Femur (tissue), 1 donor: ENCODE data around the gene EPHA8.

Experiments
- DNase-seq: peaks from one replicate; pipeline ENCODE4 v3.0.0-alpha.2; 2017

EPHA8 gene

DNA sequence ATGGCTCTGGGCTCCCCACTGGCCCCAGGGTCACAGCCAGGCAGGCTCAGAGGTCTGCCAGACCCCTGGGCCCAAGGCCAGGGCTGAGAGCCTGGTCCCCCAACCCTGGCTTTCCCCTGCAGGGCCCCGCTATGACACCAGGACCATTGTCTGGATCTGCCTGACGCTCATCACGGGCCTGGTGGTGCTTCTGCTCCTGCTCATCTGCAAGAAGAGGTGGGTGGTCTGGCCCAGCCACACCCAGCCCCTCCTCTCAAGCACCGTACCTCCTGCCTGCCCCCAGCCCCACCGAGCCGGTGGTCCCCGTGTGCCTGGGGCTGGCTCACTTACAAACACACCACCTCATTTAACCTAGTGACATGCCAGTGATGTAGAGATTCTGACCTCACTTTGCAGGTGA lies 31.8 kb downstream of the EPHA8 start:
- no peak for DNase-seq

DNA sequence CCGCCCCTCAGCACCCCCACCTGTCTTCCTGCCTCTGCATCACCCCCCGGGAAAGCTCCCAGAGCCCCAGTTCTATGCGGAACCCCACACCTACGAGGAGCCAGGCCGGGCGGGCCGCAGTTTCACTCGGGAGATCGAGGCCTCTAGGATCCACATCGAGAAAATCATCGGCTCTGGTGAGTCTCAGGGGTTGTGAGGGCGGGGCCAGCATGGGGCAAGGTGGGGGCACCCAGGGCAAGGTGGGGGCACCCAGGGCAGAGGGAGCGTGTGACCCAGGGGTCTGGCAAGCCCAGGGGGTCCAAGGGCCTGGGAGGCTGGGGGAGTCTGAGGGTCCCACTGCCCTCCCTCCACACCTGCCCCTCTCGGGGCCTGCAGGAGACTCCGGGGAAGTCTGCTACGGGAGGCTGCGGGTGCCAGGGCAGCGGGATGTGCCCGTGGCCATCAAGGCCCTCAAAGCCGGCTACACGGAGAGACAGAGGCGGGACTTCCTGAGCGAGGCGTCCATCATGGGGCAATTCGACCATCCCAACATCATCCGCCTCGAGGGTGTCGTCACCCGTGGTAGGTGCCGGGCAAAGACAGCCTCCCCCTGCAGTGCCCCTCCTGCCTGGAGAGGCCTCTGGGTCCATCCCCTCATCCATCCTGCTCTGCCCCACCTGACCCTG lies 34.1 kb downstream of the EPHA8 start:
- DNase-seq, result no peak

DNA sequence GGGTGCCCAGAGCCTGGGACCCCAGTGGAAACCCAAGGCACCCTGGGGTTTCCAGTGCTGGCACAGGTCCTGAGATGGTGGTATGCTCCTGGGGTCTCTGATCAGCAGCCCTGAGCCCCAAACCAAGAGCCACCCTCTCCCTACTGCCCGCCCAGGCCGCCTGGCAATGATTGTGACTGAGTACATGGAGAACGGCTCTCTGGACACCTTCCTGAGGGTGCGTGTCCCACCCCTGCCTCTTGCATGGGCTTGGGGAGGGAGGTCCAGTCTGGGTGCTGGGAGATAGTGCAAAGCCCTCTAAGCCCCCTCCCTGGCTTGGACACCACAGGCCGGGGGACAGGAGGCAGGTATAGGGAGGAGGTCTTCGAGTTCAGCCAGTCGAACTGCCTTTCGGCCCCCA lies 34.7 kb downstream of the EPHA8 start:
- no peak for DNase-seq

DNA sequence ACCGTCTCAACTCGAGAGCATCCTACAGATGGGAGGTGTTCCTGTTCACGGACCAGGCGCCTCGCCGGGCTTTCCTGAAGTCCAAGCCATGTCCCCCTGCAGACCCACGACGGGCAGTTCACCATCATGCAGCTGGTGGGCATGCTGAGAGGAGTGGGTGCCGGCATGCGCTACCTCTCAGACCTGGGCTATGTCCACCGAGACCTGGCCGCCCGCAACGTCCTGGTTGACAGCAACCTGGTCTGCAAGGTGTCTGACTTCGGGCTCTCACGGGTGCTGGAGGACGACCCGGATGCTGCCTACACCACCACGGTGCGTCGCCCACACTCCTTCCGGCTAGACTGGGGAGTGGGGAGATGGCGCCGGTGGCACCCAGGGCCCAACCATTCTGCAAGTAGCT lies 35.4 kb downstream of the EPHA8 start:
- no peak for DNase-seq

DNA sequence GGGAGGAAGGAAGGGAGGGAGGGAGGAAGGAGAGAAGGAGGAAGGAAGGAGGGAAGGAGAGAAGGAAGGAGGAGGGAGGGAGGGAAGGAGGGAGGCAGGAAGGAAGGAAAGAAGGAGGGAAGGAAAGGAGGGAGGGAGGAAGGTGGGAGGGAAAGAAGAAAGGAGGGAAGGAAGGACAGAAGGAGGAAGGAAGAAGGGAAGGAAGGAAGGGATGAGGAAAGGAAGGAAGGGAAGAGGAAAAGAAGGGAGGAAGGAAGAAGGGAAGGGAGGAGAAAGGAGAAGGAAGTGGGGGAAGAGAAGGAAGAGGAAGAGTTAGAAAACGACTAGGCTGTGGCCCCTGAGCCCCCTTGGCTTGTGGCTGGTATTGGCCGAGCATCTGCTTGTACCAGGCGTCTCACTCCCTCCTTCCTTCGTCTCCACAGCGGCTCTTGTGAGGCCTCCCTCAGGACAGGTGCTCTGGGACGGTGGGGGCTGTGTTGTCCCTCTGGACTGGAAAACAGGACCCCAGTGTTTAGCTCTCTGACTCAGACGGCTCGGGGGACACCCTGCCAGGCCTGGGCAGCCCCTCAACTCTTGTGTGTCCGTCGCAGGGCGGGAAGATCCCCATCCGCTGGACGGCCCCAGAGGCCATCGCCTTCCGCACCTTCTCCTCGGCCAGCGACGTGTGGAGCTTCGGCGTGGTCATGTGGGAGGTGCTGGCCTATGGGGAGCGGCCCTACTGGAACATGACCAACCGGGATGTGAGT lies 37.0 kb downstream of the EPHA8 start:
- no peak for DNase-seq

DNA sequence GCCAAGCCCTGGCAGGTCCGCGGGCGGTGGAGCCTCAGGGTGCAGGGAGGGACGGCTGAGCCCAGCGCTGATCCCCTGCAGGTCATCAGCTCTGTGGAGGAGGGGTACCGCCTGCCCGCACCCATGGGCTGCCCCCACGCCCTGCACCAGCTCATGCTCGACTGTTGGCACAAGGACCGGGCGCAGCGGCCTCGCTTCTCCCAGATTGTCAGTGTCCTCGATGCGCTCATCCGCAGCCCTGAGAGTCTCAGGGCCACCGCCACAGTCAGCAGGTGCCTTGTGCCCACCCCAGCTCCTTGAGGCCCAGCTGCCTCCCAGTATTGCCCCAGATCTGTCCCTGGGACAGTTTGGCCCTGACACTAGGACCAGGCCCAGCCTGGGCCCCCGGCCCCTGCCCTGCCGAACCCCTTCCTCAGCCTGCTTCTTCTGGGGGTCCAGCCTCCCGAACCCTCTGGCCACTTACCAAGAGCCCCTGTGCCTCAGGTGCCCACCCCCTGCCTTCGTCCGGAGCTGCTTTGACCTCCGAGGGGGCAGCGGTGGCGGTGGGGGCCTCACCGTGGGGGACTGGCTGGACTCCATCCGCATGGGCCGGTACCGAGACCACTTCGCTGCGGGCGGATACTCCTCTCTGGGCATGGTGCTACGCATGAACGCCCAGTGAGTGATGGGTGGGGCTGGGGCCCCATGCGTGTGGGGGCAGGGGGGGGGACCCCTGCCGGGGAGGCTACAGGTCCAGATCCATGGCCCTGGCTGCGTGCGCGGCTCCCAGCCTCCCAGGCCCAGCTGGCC lies 37.7 kb downstream of the EPHA8 start:
- no peak for DNase-seq

DNA sequence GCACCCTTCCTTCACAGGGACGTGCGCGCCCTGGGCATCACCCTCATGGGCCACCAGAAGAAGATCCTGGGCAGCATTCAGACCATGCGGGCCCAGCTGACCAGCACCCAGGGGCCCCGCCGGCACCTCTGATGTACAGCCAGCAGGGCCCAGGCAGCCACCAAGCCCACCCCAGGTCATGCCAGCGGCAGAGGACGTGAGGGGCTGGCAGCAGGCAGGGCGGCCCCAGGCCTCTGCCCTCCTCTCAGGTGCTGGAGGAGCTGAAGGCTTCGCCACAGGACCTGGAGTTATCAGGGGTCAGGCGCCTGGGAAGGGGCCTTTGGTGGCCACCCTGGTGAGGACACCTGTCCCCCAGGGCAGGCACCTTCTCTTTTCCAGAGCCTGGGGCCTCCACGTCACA lies 38.3 kb downstream of the EPHA8 start:
- no peak for DNase-seq

DNA sequence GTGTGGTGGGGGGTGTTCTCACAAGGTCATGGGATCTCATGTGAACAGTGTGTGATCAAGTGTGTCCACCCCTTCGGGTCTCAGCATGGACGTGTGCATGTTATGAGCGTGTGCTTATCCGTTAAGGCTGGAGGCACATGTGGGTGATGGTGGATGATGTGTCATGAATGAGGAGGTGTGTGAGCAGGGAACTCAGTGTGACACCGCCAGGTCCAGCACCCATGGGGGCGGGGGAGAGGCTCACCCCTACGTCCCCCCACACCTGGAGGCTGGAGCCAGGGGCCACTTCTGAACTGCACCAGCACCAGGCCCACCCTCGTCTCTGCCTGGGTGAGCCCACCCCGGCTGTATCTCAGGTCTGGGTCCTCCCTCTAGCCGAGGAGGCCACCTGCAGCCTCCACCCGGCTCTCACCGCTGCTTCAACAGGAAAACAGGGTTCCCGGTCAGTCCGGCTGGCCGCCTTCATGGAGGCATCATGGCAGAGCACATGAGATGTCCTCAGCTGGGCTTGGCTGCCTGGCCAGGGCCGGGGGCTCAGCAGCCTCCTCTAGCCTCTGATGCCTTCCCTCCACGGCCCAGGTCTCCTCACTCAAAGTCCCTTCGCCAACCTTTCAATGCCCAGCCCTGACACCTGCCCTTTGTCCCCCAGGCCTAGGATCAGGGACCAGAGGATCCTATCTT lies 38.9 kb downstream of the EPHA8 start:
- DNase-seq, result no peak

DNA sequence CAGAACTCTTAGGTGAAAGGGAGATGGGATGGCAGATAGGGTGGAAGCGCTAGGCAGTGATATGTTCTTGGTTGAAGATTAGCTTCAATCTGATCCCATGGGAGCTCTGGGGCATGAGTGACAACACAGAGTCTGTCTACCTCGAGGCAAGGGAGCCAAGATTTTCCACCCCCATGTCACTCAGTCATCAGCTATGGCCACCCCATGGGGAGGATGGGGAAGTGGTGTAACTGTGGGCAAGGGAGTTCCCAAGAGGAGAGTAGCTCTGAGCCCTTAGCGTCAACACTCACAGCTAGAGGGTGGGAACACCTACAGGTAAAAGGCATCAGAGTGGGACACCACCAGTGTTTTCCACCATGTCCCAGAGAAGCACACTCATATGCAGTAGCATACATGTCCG lies 42.9 kb downstream of the EPHA8 start:
- DNase-seq, result no peak

DNA sequence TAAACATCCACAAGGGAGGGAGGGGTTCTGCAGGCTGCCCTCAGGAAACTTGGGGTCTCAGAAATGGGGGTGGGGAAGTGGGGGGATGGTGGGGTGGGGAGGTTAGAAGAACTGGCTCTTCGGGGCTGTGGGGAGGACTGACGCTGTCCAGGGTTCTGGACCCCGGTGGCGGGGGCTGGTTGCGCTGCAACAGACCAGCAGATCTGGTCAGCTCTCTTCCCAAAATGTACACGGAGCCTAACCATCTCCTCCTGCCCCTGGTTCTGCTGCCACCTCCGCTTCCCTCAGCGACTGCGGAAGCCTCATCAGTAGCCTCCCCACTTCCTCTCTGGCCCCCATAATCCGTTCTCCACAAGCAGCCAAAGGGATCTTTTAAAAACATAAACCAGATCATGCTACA lies 43.9 kb downstream of the EPHA8 start:
- no peak for DNase-seq

DNA sequence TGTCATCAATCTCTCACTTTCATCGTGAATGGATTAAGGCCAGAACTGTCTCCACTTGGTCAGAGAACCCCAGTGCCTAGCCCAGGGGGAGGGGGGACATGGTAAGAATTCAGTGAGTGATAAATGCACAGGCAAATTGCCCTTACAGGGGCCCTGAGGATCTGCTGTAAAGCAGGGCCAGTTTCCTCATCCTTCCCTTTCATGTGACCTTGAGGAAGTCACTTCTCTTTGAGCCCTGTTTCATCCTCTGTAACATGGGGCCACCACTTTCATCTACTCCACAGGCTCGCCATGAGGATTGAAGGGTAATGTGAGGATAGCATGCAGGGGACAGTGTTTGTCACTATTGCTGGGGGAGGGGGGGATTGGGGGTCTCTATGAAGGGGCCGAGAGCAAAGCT lies 45.1 kb downstream of the EPHA8 start:
- no peak for DNase-seq

DNA sequence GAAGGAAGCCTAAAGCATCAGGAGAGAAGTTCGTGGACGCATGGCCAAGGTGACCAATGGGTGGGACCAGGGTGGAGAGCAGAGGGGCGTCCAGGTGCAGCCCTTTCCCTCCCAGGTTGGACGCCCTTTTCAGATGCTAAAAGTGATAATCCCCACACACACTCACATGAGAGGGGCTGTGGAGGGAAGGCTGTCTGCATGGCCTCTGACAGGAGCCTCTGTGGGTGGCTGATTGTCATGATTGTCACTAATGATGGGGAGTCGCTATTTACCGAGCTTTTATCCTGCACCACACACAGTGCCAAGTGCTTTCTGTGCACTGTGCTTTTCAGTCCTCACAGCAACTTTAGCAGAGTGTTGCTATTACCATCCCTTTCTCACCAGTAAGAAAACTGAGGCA lies 46.0 kb downstream of the EPHA8 start:
- DNase-seq, result no peak

DNA sequence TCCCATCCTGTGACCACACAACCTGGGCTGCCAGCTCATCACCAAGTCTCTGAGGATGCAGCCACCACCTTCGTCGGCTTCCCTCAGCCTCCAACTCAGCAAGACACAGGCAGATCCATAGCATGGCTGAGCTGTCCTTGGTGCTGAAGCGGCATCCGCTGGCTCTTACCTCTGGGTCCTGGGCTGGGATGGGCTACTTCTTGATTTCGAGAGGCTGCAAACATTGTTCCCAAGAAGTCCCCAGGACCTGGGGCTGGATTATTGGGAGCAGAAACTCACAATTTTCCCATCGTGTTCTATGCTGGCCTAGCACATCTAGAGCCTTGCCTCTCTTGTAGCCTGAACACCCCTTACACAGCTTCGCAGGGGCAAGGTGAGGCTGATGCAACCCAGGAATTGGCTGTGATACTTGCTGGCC lies 48.2 kb downstream of the EPHA8 start:
- peak; percentile 73 for DNase-seq

DNA sequence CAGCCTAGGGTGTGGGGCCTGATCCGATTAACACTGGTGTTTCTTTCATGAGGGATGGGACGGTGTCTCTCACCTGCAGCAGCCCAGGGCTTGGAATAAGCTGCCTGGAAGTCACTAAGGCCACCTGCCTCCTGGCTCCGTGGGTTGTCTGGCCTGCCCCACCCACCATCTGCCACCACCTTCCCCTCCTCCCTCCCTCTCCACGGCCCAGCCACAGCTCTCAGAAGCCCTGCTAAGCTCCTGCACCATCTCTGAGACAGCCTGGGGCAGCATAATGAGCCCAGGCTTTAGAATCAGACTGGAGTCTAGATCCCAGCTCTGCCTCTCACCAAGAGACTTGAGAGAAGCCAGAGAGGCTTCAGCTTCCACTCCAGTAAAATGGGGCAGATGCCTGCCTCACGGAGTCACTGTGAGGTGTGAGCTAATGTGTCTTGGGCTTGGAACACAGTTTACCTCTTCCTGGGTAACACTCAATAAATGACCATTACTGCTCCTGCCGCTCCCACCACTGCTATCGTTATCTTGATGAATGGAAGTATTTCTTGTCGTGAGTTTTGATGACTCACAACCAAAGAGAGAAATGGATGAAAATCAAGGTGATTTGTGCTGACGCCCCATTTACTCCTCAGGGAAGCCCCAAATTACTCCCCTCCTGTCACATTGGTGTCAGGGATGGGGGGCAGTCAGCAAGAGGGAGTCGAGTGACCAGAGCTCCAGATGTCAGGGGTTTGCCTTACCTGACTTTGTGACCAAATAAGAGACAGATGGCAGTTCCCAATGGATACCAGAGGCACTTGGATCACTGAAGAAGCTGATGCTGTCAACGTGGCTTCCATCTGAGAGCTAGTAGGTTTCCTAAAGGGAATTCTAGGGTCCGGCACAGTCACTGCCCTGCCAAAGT lies 49.6 kb downstream of the EPHA8 start:
- DNase-seq, result no peak

DNA sequence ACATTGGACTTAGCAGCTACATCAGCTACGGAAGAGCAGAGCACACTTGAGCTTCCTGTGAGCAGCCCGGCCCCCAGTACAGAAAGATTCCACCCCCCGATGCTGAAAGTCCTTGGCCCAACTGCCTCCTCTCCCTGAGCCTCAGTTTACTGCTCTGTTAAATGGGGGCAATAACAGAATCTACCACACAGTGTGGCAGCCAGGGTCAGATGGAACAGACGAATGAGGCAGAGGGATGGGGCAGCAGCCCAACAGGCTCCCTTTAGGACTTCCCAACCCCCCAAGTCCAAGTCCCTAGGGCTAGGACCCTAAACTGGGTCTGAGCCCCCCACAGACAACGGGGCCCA lies 50.3 kb downstream of the EPHA8 start:
- DNase-seq, result no peak

DNA sequence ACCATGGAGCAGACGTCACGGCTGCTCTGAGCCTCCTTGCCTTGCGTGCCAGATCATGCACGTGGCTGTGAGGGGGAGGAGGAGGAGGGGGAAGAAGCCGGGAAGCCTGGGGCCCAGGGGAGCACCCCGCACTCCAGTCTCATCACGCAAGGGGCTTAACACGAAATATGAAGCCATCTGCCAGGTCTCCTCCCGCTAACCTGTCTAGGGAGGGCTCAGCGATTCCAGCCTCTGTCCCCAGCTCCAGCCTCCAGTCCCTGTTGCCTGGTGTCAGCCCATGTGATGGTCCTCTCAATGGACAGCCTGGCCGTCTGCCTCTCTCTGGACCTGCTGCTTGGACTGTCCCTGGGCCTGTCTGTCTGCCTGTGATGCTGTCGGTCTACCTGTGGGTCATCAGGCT lies 50.7 kb downstream of the EPHA8 start:
- no peak for DNase-seq

DNA sequence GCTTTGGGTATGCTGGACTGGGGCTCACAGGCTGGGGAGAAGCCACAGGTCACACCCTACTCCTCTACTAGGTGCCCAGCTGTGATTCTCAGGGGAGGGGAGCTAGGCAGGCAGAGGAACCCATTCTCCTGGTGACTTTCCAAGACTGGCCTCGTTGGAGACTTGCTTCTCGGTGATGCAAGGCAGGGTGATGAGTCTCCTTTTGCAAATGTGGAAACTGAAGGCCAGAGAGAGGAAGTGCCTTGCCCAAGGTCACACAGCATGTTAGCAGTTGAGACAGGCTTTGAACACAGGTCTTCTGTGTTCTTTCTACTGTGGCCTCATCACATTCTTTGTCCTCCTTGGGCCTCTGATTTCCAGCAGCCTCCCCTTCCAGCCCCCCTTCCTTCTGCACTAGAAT lies 52.6 kb downstream of the EPHA8 start:
- DNase-seq, result no peak

DNA sequence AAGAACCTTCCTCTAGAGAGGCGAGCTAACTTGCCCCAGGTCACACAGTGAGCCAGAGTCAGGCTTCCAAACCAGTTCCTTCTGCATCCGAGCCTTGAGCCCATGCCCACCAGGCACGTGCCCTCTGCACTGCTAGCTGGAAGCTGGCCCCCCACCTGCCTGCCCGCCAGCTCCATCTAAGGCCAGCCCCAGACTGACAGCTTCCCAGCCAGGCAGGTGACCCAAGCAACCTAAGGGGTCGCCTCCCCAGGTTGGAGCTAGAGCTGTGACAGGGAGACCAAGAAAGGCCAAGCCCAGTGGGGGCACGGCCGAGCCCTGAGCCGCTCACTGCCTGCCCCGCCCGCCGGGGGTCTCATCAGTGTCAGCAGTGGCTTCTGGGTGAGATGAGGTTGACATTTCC lies 53.3 kb downstream of the EPHA8 start:
- no peak for DNase-seq

DNA sequence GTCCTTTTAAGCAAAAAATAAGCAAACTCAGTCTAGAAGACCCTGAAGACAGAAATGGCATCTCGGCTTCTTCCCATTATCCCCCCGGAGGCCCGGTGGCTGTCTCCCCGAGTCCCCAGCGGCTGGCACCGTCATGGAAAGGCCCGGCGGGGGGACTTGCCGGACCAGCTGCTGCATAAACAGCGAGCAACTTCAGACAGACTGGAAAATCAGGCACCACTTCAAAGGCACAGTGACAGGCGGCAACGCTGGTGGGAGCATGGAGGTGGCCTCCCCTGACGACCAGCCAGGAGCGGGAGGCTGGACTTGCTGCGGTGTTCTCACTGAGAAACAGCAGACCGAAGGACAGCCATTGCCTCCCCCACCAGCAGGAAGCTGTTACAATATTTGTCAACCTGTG lies 54.8 kb downstream of the EPHA8 start:
- DNase-seq, result no peak

DNA sequence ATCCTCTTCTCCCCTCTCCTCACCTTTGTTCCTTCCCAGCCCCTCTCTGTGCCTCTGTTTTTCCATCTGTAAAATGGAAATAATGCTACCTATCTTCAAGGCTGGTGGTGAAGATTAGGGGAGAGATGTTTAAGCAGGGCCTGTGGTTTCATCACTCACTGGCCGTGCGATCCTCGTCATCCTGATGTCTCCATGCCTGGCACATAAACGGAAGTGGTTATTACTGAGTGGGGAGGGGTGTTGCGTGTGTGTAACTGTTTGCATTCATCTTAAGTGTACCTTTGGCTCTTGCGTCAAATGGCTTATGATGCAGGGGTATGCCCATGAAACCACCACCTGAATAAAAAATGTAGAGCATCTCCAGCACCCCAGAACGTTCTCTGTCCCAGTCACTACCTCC lies 56.0 kb downstream of the EPHA8 start:
- no peak for DNase-seq

DNA sequence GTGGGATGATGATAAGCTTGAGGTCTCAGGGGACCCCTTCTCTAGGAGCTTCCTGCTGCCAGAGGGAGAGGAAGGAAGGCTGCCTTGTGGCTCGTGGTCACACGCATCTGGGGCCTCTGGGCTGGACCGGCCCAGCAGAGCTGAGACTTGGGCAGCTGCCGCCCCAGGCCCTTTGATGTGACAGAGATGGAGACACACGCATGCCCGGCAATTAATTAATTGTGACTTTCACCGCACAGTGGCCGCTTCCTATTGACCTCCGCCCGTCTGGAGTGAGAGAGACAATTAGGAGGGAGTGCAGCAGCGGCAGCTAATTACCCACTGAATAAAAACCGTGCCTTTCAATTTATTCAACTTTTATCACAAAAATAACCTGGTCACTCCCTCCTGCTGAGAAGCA lies 56.5 kb downstream of the EPHA8 start:
- no peak for DNase-seq

DNA sequence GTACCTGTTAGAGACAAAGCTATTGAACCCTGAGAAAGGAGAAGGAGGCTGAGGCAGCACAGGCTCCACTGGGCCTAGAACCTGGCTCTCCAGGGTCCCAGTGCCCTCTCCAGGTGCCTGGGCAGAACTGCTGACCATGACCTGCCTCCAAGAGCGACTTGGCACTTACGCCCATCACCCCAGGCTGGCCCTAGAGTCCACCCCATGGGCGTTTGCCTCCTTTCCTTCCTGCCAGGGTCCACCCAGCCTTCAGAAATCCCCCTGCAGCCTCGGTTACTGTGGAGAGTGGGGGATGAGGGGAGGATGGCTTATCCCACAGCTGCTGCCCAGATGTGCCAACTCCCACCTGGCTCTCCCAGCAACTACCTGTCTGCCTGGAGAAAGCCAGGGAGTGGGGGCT lies 58.5 kb downstream of the EPHA8 start:
- DNase-seq, result no peak
